MM.1S (cell line): Measurements from ENCODE around the gene COL13A1.

Experiments used
- EZH2 ChIP-seq: fragments of 300-600 bp; sonication (generic); optimal IDR thresholded peaks from 2 replicates; pipeline ENCODE3; 2017; ENCODE audit warnings: low read depth, mild to moderate bottlenecking, antibody characterized with exemption, low read length, mixed read lengths
- TF ChIP-seq, protein P1 (sequence below): fragments of 300-600 bp; sonication (generic); IDR thresholded peaks from 2 replicates; pipeline ENCODE4 v1.5.1; 2016; ENCODE audit warnings: antibody characterized with exemption, low read length, mixed read lengths

DNA sequence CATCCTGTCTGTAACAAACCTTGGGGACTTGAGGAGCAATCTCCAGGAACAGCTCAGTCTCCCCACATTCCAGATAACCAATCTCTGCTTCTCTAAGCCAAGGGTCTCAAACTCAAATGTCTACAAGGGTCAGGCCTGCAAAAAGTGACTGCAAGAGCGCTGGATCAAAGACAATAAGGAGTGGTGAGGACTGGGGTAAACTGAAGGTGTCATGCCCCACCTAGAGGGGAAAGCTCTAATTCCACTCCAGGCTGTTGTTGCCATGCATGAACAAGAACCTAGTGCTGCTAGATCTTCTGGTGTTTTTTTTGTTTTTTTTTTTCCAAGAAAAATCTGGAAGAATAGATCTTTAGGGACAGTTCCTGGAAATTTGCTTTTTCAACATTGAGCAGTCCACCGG lies 133.1 kb downstream of the COL13A1 start:
- TF ChIP-seq, protein P1, sequence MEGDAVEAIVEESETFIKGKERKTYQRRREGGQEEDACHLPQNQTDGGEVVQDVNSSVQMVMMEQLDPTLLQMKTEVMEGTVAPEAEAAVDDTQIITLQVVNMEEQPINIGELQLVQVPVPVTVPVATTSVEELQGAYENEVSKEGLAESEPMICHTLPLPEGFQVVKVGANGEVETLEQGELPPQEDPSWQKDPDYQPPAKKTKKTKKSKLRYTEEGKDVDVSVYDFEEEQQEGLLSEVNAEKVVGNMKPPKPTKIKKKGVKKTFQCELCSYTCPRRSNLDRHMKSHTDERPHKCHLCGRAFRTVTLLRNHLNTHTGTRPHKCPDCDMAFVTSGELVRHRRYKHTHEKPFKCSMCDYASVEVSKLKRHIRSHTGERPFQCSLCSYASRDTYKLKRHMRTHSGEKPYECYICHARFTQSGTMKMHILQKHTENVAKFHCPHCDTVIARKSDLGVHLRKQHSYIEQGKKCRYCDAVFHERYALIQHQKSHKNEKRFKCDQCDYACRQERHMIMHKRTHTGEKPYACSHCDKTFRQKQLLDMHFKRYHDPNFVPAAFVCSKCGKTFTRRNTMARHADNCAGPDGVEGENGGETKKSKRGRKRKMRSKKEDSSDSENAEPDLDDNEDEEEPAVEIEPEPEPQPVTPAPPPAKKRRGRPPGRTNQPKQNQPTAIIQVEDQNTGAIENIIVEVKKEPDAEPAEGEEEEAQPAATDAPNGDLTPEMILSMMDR, result no peak
- TF ChIP-seq EZH2, result no peak
